Retinal pigment epithelial cell (primary cell): ENCODE measurements around the gene CALML6.

Experiments
- DNase-seq: peaks from one replicate; pipeline ENCODE4 v3.0.0-alpha.2; 2010; ENCODE audit warnings: low read depth
- H3K4me3 ChIP-seq: 2 replicates; pipeline ENCODE4 v1.5.1; 2011; ENCODE audit warnings: mild to moderate bottlenecking, low read length, control low read depth, moderate library complexity
- TF ChIP-seq, protein P1 (sequence below): conservative IDR thresholded peaks from 2 replicates; pipeline ENCODE4 v1.5.1; 2011; ENCODE audit warnings: low read depth, low read length, control low read depth, inconsistent platforms

Gene CALML6

GRCh38 chr1:1937061-1937460 is 22.0 kb downstream of the CALML6 start:
- H3K4me3 ChIP-seq = no peak overlapping the region
- TF ChIP-seq, protein P1, sequence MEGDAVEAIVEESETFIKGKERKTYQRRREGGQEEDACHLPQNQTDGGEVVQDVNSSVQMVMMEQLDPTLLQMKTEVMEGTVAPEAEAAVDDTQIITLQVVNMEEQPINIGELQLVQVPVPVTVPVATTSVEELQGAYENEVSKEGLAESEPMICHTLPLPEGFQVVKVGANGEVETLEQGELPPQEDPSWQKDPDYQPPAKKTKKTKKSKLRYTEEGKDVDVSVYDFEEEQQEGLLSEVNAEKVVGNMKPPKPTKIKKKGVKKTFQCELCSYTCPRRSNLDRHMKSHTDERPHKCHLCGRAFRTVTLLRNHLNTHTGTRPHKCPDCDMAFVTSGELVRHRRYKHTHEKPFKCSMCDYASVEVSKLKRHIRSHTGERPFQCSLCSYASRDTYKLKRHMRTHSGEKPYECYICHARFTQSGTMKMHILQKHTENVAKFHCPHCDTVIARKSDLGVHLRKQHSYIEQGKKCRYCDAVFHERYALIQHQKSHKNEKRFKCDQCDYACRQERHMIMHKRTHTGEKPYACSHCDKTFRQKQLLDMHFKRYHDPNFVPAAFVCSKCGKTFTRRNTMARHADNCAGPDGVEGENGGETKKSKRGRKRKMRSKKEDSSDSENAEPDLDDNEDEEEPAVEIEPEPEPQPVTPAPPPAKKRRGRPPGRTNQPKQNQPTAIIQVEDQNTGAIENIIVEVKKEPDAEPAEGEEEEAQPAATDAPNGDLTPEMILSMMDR = no peak
- no peak for DNase-seq

DNA sequence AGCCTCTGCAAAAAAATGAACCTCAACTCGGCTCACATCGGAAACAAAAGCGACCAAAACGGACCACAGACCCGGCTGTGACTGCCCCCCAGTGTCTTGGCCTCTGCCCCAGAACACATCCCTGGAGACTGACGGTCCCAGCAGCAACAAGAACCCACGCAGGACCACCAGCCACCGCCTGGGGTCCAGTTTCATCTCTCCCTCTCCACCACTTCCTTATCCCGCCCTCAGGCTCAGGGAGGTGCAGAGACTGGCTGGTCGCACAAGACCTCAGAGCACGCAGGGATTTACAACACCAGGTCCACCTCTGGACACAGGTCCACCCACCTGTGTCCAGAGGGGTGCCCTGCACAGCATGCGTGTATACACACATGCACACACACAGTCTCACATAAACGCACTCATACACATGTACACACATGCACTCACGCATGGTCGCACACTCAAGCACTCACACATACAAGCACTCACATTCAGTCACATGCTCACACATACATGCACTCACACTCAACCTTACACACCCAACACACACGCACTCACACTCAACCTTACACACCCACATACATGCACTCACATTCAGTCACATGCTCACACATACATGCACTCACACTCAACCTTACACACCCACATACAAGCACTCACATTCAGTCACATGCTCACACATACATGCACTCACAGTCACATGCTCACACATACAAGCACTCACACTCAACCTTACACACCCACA is 22.7 kb downstream of the CALML6 start:
- no peak for DNase-seq
- no peak overlapping the region for H3K4me3 ChIP-seq
- TF ChIP-seq, protein P1 = no peak

DNA sequence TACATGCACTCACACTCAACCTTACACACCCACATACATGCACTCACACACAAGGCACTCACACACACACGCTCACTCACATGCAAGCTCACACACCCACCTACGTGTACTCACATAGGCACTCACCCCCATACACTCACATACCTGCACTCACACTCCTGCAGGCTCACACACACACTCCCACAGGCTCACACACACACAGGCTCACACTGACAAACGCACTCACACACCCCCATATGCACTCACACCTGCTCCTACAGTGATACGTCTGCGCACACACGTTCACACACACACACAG is 23.2 kb downstream of the CALML6 start:
- TF ChIP-seq, protein P1 = no peak
- DNase-seq = no peak
- no peak overlapping the region for H3K4me3 ChIP-seq

GRCh38 chr1:1938613-1939295 is 23.7 kb downstream of the CALML6 start:
- TF ChIP-seq, protein P1 = no peak
- DNase-seq = no peak
- no peak overlapping the region for H3K4me3 ChIP-seq

GRCh38 chr1:1939296-1940122 is 24.4 kb downstream of the CALML6 start:
- TF ChIP-seq, protein P1 = no peak
- no peak for DNase-seq
- H3K4me3 ChIP-seq = no peak overlapping the region

GRCh38 chr1:1940123-1940425 is 25.0 kb downstream of the CALML6 start:
- no peak overlapping the region for H3K4me3 ChIP-seq
- TF ChIP-seq, protein P1 = no peak
- DNase-seq = no peak
